ENCODE results near the gene MITD1. TPM values are rescaled to one million over a fixed set of nuclear protein-coding genes. Genes with fewer than 3 reads are reported as not detected.

The MITD1 gene
- total and polyA plus RNA-seq, 2 of the 13 experiments (the other 11 are each of a cell fraction or from before 2014, with no cell fraction given): 17.8 to 43.7 TPM

DNA sequence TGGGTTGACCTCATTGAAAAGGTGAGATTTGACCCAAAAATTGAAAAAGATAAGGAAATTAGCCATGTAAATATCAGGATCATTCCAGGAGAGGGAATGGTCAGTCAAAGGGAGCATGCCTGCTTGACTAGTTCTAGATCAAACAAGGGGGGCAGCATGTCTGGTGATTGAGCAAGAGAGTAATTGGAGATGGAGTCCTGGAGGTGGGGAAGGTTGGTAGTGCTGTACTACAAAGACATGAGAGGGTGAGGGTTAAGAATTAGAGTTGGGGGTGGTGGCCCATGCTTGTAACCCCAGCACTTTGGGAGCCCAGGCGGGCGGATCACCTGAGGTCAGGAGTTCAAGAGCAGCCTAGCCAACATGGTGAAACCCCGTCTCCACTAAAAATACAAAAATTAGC lies 2.2 kb upstream of the MITD1 start (continued):
- TF ChIP-seq ZNF709 (CRISPR knock-in tag; IDR thresholded peaks at IDR 0.05) (0 out of 2 replicates have a peak, but pooled peaks have one; percentile 55), RARA (CRISPR knock-in tag; IDR thresholded peaks at IDR 0.05) (0 out of 2 replicates have a peak, but pooled peaks have one; percentile 8), MTA1 (CRISPR knock-in tag; IDR thresholded peaks at IDR 0.05; ENCODE audit: borderline replicate concordance) (peak; percentile 52; the same call in 1 of the 2 replicates), ZEB1 (IDR thresholded peaks at IDR 0.05; ENCODE audit: insufficient replicate concordance, low read depth) (no peak), ARNT2 (CRISPR knock-in tag; IDR thresholded peaks at IDR 0.05; ENCODE audit: low read depth) (0 out of 2 replicates have a peak, but pooled peaks have one; percentile 40), ZNF230 (CRISPR knock-in tag; IDR thresholded peaks at IDR 0.05) (0 out of 2 replicates have a peak, but pooled peaks have one; percentile 43), POGZ (CRISPR knock-in tag; IDR thresholded peaks at IDR 0.05) (no peak), ZNF776 (CRISPR knock-in tag; IDR thresholded peaks at IDR 0.05) (no peak), HOXA3 (CRISPR knock-in tag; IDR thresholded peaks at IDR 0.05) (peak; percentile 43; the same call in 1 of the 2 replicates), ZNF672 (CRISPR knock-in tag; IDR thresholded peaks at IDR 0.05) (no peak), NONO (IDR thresholded peaks at IDR 0.05) (no peak), NONO (CRISPR knock-in tag; conservative IDR thresholded peaks at IDR 0.05) (peak; percentile 81), RNF2 (conservative IDR thresholded peaks at IDR 0.05; ENCODE audit: low read depth) (no peak), EP300 (IDR thresholded peaks at IDR 0.05; ENCODE audit: low read depth in 2 of 2, low read length in 2 of 2) (peak in 1 of 2 experiments; percentile 60; a peak in 1 of 4 replicates), EP300 (CRISPR knock-in tag; IDR thresholded peaks at IDR 0.05; ENCODE audit: borderline replicate concordance) (no peak)
- TF ChIP-seq, protein P1, sequence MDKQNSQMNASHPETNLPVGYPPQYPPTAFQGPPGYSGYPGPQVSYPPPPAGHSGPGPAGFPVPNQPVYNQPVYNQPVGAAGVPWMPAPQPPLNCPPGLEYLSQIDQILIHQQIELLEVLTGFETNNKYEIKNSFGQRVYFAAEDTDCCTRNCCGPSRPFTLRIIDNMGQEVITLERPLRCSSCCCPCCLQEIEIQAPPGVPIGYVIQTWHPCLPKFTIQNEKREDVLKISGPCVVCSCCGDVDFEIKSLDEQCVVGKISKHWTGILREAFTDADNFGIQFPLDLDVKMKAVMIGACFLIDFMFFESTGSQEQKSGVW (CRISPR knock-in tag; IDR thresholded peaks at IDR 0.05; ENCODE audit: borderline replicate concordance): no peak
- TF ChIP-seq, protein P2, sequence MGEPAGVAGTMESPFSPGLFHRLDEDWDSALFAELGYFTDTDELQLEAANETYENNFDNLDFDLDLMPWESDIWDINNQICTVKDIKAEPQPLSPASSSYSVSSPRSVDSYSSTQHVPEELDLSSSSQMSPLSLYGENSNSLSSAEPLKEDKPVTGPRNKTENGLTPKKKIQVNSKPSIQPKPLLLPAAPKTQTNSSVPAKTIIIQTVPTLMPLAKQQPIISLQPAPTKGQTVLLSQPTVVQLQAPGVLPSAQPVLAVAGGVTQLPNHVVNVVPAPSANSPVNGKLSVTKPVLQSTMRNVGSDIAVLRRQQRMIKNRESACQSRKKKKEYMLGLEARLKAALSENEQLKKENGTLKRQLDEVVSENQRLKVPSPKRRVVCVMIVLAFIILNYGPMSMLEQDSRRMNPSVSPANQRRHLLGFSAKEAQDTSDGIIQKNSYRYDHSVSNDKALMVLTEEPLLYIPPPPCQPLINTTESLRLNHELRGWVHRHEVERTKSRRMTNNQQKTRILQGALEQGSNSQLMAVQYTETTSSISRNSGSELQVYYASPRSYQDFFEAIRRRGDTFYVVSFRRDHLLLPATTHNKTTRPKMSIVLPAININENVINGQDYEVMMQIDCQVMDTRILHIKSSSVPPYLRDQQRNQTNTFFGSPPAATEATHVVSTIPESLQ (CRISPR knock-in tag; conservative IDR thresholded peaks at IDR 0.05): no peak
- TF ChIP-seq, protein P3, sequence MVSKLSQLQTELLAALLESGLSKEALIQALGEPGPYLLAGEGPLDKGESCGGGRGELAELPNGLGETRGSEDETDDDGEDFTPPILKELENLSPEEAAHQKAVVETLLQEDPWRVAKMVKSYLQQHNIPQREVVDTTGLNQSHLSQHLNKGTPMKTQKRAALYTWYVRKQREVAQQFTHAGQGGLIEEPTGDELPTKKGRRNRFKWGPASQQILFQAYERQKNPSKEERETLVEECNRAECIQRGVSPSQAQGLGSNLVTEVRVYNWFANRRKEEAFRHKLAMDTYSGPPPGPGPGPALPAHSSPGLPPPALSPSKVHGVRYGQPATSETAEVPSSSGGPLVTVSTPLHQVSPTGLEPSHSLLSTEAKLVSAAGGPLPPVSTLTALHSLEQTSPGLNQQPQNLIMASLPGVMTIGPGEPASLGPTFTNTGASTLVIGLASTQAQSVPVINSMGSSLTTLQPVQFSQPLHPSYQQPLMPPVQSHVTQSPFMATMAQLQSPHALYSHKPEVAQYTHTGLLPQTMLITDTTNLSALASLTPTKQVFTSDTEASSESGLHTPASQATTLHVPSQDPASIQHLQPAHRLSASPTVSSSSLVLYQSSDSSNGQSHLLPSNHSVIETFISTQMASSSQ (IDR thresholded peaks at IDR 0.05; ENCODE audit: low read depth): no peak
- TF ChIP-seq, protein P3 (CRISPR knock-in tag; IDR thresholded peaks at IDR 0.05; ENCODE audit: borderline replicate concordance): peak; percentile 31; the same call in 1 of the 2 replicates
- TF ChIP-seq, protein P4, sequence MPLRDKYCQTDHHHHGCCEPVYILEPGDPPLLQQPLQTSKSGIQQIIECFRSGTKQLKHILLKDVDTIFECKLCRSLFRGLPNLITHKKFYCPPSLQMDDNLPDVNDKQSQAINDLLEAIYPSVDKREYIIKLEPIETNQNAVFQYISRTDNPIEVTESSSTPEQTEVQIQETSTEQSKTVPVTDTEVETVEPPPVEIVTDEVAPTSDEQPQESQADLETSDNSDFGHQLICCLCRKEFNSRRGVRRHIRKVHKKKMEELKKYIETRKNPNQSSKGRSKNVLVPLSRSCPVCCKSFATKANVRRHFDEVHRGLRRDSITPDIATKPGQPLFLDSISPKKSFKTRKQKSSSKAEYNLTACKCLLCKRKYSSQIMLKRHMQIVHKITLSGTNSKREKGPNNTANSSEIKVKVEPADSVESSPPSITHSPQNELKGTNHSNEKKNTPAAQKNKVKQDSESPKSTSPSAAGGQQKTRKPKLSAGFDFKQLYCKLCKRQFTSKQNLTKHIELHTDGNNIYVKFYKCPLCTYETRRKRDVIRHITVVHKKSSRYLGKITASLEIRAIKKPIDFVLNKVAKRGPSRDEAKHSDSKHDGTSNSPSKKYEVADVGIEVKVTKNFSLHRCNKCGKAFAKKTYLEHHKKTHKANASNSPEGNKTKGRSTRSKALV (CRISPR knock-in tag; IDR thresholded peaks at IDR 0.05): no peak

Data from HepG2 (cell line).